ENCODE measurements around the gene NMRK2.
"Not testable (repeated sequence)": the region's sequence is repeated elsewhere in the genome, so short reads cannot be mapped to it uniquely, and the experiment has no call there.

NMRK2 gene

GRCh38 chr19:3936506-3937442, 3.9 kb downstream of the NMRK2 start:
- DNase-seq (ENCODE audit: low read depth) = no peak

- not testable (repeated sequence) for DNase-seq (ENCODE audit: low read depth)
Observed at GRCh38 chr19:3938300-3938950, 5.6 kb downstream of the NMRK2 start.

- DNase-seq (ENCODE audit: low read depth) = no peak
Observed at GRCh38 chr19:3942790-3943409, 10.0 kb downstream of the NMRK2 start.

GRCh38 chr19:3944018-3944721, 11.3 kb downstream of the NMRK2 start:
- no peak for DNase-seq (ENCODE audit: low read depth)

- DNase-seq (ENCODE audit: low read depth) = no peak
Observed at GRCh38 chr19:3945838-3946237, 13.0 kb downstream of the NMRK2 start.

GRCh38 chr19:3947316-3947933, 14.6 kb downstream of the NMRK2 start:
- DNase-seq (ENCODE audit: low read depth) = not testable (repeated sequence)

- no peak for DNase-seq (ENCODE audit: low read depth)
Observed at GRCh38 chr19:3949294-3949693, 16.4 kb downstream of the NMRK2 start.

- DNase-seq (ENCODE audit: low read depth) = no peak
Observed at GRCh38 chr19:3949997-3950859, 17.4 kb downstream of the NMRK2 start.

GRCh38 chr19:3950871-3951861, 18.3 kb downstream of the NMRK2 start:
- DNase-seq (ENCODE audit: low read depth) = no peak

- DNase-seq (ENCODE audit: low read depth) = not testable (repeated sequence)
Observed at GRCh38 chr19:3952755-3953276, 19.9 kb downstream of the NMRK2 start.

GRCh38 chr19:3954107-3954506, 21.2 kb downstream of the NMRK2 start:
- no peak for DNase-seq (ENCODE audit: low read depth)

GRCh38 chr19:3955276-3955675, 22.4 kb downstream of the NMRK2 start:
- DNase-seq (ENCODE audit: low read depth) = not testable (repeated sequence)

GRCh38 chr19:3955688-3956087, 22.8 kb downstream of the NMRK2 start:
- no peak for DNase-seq (ENCODE audit: low read depth)

- no peak for DNase-seq (ENCODE audit: low read depth)
Observed at GRCh38 chr19:3958836-3959765, 26.2 kb downstream of the NMRK2 start.

- no peak for DNase-seq (ENCODE audit: low read depth)
Observed at GRCh38 chr19:3959766-3960131, 26.9 kb downstream of the NMRK2 start.

GRCh38 chr19:3961007-3961406, 28.1 kb downstream of the NMRK2 start:
- no peak for DNase-seq (ENCODE audit: low read depth)

- DNase-seq (ENCODE audit: low read depth) = no peak
Observed at GRCh38 chr19:3963458-3964255, 30.8 kb downstream of the NMRK2 start.
